GM21381 (cell line): ENCODE measurements around the gene RASSF7.

Experiments
- ATAC-seq: cut with Tn5 transposase; IDR thresholded peaks from one replicate; pipeline ENCODE4 v1.9.1; 2021; ENCODE audit warnings: mild to moderate bottlenecking, moderate library complexity; ENCODE audit not compliant: unreplicated experiment

RASSF7 gene

GRCh38 chr11:581752-582151 lies 21.0 kb downstream of the RASSF7 start:
- no peak for ATAC-seq

- ATAC-seq, result no peak
Measured at GRCh38 chr11:584287-584686, 23.5 kb downstream of the RASSF7 start.

DNA sequence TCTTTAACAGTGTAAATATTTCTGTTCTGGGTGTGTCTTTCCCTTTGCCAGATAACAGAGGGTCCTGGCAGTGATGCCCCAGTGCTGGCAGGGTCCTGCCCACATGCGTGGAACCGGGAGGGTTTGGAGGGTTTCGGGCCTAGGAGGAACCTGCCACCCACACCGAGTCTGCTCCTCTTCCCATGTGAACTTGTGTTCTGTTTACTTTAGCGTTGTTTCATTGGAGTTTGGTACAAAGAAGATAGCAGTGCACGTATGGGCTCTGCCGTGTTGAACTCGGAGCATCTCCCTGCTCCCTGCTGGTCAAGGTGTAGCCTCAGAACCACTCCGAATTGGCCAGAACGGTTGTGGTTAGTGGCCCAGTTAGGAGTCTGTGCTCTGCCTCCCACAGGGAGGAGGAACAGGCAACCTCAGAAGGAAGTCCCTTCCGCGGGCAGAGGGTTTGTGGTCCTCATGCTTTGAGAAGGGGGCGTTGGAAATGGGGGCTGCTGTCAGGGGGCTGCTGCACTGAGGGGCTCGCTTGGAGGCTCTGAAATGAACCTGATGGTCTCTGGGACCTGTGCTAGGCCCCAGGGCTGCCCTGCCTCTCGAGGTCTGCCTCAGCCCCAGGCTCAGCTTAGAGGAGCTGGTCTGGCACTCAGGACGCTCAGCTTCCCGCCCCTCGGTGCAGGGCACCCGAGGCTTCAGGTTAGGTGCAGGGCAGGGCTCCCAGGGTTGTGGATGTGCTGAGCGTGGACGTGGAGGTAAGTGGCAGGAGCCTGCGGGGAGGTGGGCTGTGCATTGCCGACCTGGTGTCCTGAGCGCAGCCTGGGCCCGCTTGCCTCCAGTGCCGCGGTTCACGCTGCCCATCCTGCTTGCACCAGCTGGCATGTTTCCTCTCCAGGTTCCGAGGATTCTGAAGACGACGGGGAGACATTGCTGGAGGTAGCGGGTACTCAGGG lies 25.9 kb downstream of the RASSF7 start:
- no peak for ATAC-seq

- no peak for ATAC-seq
Measured at GRCh38 chr11:587546-587945, 26.8 kb downstream of the RASSF7 start.

DNA sequence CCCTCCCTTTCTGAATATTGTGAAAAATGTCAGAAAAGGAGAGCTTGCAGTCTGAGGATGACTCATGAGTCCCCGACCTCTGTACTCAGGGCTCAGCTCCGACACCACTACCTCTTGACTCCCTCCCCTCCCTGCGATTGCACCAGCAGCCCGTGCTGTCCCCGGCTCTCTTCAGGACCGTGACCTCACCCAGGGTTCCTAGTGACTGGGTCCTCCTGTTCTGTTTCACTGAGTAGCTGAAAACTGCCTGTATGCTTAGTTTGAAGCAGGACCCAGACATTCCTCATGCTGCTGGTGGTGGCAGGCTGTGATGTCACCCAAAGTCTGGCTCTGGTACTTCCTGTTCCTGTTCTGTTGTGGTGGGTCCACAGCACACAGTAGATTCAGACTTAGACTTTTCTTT lies 27.2 kb downstream of the RASSF7 start:
- ATAC-seq, result no peak

- ATAC-seq, result no peak
Measured at GRCh38 chr11:589798-590197, 29.0 kb downstream of the RASSF7 start.

GRCh38 chr11:590997-591396 lies 30.2 kb downstream of the RASSF7 start:
- no peak for ATAC-seq

- no peak for ATAC-seq
Measured at GRCh38 chr11:592501-592900, 31.7 kb downstream of the RASSF7 start.

- ATAC-seq, result no peak
Measured at GRCh38 chr11:592918-593317, 32.1 kb downstream of the RASSF7 start.

DNA sequence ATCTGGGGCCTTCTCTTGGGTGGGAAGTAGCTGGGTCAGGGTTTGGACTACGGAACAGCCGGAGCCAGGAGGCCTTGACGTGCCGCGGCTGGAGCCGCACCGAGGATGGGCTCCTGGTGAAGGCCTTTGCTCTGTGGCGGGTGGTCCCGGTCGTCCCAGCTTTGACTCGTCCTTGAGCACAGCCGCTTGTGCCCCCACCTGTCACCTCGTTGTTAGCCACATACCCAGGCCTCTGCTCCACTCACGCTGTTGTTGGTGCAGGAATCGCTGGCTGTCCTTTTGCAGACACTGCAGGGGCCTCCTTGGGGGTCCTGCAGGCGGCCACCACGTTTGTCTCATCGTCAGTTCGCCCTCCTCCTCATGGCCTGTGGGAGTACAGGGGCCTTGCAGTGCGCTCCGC lies 32.6 kb downstream of the RASSF7 start:
- no peak for ATAC-seq

GRCh38 chr11:595400-595799 lies 34.6 kb downstream of the RASSF7 start:
- no peak for ATAC-seq

GRCh38 chr11:596374-596773 lies 35.6 kb downstream of the RASSF7 start:
- no peak for ATAC-seq

- no peak for ATAC-seq
Measured at GRCh38 chr11:597166-597725, 36.5 kb downstream of the RASSF7 start.

DNA sequence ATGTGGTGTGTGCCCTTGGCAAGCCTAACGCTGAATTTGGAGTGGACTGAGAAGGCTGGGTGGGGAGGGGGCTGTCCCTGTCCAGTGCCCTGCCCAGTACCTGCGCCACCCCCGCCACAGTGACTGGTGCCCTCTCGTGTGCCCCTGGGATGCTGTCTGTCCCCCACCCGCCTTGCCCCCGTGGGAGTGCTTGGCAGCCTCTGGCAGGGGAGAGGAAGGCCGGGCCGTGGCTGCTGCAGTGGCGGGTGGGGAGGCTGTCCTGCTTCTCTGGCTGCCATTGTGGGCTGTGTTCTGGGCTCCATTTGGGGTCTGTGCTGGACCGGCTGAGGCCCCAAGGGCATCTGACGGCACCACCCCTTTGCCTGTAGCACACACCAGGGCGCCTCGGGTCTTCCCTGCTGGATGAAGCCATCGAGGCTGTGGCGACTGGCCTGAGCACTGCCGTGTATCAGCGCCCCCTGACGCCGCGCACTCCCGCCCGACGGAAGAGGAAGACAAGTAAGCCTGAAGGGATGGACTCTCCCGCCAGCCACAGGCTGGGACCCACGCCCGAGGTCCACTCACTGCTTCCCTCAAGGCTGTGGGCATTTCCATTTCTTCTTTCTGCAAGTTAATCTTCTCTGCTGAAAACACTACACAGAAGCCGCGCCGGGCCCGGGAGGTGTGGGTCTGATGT lies 37.4 kb downstream of the RASSF7 start:
- ATAC-seq, result no peak

GRCh38 chr11:601573-602245 lies 40.9 kb downstream of the RASSF7 start:
- no peak for ATAC-seq

- ATAC-seq, result no peak
Measured at GRCh38 chr11:603154-603553, 42.4 kb downstream of the RASSF7 start.

DNA sequence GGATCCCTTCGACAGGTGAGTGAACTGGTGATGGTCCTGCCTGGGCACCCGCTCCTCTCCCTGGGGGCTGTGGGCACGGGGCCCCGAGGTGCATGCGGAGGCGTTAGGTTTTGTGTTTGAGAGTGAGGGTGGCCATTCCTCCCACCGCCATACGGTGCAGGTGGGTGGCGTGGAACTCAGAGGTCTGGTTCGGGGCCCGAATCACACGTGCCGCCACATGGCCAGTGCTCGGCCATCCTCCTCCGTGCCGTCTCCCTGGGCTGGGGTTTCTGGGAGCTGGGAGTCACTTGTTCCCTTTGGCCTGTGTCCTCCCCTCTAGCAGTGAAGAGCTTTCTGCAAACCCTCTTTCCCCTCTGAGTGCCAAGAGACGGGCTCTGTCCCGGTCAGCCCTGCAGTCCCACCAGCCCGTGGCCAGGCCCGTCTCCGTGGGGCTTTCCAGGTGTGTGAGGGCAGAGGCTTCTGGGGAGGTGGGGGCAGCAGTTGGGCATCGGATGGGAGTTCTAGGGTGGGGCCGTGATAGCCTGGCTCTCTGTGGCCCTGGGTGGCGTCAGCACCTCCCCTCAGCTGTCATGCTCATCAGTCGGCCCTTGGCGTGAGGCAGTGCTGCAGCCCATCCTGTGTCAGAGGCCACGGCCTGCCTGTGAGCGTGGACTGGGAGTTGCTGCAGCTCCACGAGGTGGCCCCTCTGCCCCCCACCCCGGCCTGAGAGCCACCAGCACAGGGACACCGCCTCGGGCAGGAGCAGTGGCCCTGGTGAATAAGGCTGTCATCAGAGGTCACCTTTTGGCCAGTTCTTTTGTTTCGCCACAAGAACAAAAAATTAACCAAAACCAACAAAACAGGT lies 44.7 kb downstream of the RASSF7 start:
- ATAC-seq, result no peak

- ATAC-seq, result no peak
Measured at GRCh38 chr11:606245-606644, 45.5 kb downstream of the RASSF7 start.

DNA sequence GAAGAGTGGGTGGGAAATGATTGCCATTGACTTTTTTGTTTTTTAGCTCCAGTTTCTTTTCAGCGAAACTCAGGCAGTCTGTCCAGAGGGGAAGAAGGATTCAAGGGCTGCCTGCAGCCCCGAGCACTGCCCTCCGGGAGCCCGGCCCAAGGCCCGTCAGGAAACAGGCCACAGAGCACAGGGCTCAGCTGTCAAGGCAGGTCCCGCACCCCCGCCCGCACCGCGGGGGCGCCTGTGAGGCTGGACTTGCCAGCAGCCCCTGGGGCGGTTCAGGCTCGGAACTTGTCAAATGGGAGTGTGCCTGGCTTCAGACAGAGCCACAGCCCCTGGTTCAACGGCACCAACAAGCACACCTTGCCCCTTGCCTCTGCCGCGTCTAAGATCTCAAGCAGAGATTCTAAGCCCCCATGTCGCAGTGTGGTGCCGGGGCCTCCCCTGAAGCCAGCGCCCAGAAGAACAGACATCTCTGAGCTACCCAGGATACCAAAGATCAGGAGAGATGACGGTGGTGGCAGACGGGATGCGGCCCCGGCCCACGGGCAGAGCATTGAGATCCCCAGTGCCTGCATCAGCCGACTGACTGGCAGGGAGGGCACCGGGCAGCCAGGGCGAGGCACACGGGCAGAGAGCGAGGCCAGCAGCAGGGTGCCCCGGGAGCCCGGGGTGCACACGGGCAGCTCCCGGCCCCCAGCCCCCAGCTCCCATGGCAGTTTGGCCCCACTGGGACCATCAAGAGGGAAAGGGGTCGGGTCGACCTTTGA lies 46.4 kb downstream of the RASSF7 start:
- ATAC-seq, result no peak
